Measurements from ENCODE around the gene DAPK2. TPM values are rescaled to one million over a fixed set of nuclear protein-coding genes. Genes with fewer than 3 reads are reported as not detected.

The DAPK2 gene
- total and polyA plus RNA-seq, 2 of the 4 experiments (the other 2 are of a cell fraction), result 0.34 to 0.36 TPM

- no peak overlapping the region for H2BK20ac ChIP-seq (ENCODE audit: low read depth, low read length)
- H3K56ac ChIP-seq (ENCODE audit: extremely low read depth, insufficient read depth, low read length), result no peak overlapping the region
- H3K4me1 ChIP-seq (ENCODE audit: control insufficient read depth, insufficient read depth, low read length), result peaks cover 7% of the 10 kb centered on the region; the same call in 1 of the 2 replicates
- H3K27me3 ChIP-seq (ENCODE audit: control insufficient read depth, insufficient read depth, low read length), result no peaks in the 10 kb centered on the region
- no peak overlapping the region for H4K8ac ChIP-seq (ENCODE audit: low read depth in 2 of 2, low read length in 2 of 2)
- no peak overlapping the region for H2BK5ac ChIP-seq (ENCODE audit: low read depth, low read length, poor library complexity, severe bottlenecking)
- ATAC-seq (ENCODE audit: low read depth) (no peak), DNase-seq (no peak)
- intact Hi-C loops (cut with micrococcal nuclease) (no loop called here), dilution Hi-C loops (cut with HindIII; ENCODE audit: low sequenced_read_pairs, unreplicated experiment) (no loop called here), in situ Hi-C loops (cut with MboI; ENCODE audit: low sequenced_read_pairs) (no loop called here)
- peak overlapping the region; percentile 1 for H2AK9ac ChIP-seq (replicated peaks; ENCODE audit: low read depth, low read length, poor library complexity)
- 0 out of 2 replicates have a peak overlapping the region, but pooled peaks have one; percentile 41 for H4K91ac ChIP-seq (ENCODE audit: insufficient read depth, low read depth, low read length)
- H4K20me1 ChIP-seq (ENCODE audit: insufficient read depth, low read length), result no peaks in the 10 kb centered on the region
- H3K18ac ChIP-seq (ENCODE audit: low read depth, low read length), result no peak overlapping the region
- no peak overlapping the region for H2AFZ ChIP-seq (replicated peaks; ENCODE audit: low read length, poor library complexity)
- H3K9me1 ChIP-seq (ENCODE audit: insufficient read depth, low read length), result peaks cover 11% of the 10 kb centered on the region
- no peaks in the 10 kb centered on the region for H3K9me3 ChIP-seq (ENCODE audit: control insufficient read depth, insufficient read depth, low read length)
- H3K23ac ChIP-seq (ENCODE audit: low read depth, low read length), result no peak overlapping the region
- no peak overlapping the region for H3K27ac ChIP-seq (ENCODE audit: insufficient read depth, low read length)
- H3K79me1 ChIP-seq (ENCODE audit: low read depth in 1 of 2, low read length in 2 of 2), result no peaks in the 10 kb centered on the region
- H3K4me3 ChIP-seq (ENCODE audit: insufficient read depth, low read depth, low read length), result no peak overlapping the region
- CTCF ChIA-PET, result interaction anchor here (0.7 to 1.4 kb wide), 6 partner anchors 20 to 193 kb away, joined by 3 to 5 read pairs (median 4); partner anchors contain the start of gene DAPK2
- H3K36me3 ChIP-seq (ENCODE audit: control insufficient read depth, insufficient read depth, low read length), result no peaks in the 10 kb centered on the region
- BruUV-seq (replicated peaks), result no TSS peak
- TF ChIP-seq RFX5 (IDR thresholded peaks at IDR 0.05; ENCODE audit: low read depth, low read length), result no peak
- TF ChIP-seq POLR2A (IDR thresholded peaks at IDR 0.05; ENCODE audit: low read depth, low read length), result no peak
- TF ChIP-seq RAD21 (IDR thresholded peaks at IDR 0.05; ENCODE audit: low read length), result no peak
- no peak for TF ChIP-seq MAFK (IDR thresholded peaks at IDR 0.05; ENCODE audit: low read depth, low read length)
- no peak for TF ChIP-seq BHLHE40 (IDR thresholded peaks at IDR 0.05; ENCODE audit: low read depth, low read length)
- TF ChIP-seq FOS (IDR thresholded peaks at IDR 0.05; ENCODE audit: low read depth, low read length), result no peak
- TF ChIP-seq SMC3 (IDR thresholded peaks at IDR 0.05; ENCODE audit: low read depth, low read length), result no peak
- no peak for TF ChIP-seq CHD1 (IDR thresholded peaks at IDR 0.05; ENCODE audit: low read depth, low read length)
- no peak for TF ChIP-seq CEBPB (IDR thresholded peaks at IDR 0.05; ENCODE audit: low read depth, low read length)
- no peak for TF ChIP-seq MXI1 (IDR thresholded peaks at IDR 0.05; ENCODE audit: borderline replicate concordance, low read depth, low read length)
- TF ChIP-seq CTCF (conservative IDR thresholded peaks at IDR 0.05; ENCODE audit: low read depth, low read length), result no peak
- no peak for TF ChIP-seq USF2 (IDR thresholded peaks at IDR 0.05; ENCODE audit: low read depth, low read length)
- no peak for TF ChIP-seq NFE2L2 (IDR thresholded peaks at IDR 0.05; ENCODE audit: low read depth, low read length)
- WGBS, 2 experiments (ENCODE audit: extremely low coverage in 2 of 2, insufficient read length in 1 of 2), result 87% methylated on average over 3 of the region's 9 CpGs; no CpG with 5 or more reads in 1 of the 2 experiments
- no peak overlapping the region for H4K5ac ChIP-seq (ENCODE audit: low read depth, low read length)
- H2BK15ac ChIP-seq (ENCODE audit: low read depth, low read length), result no peak overlapping the region
- no peak overlapping the region for H3K9ac ChIP-seq (ENCODE audit: low read depth, low read length)
- no peak overlapping the region for H3K4me2 ChIP-seq (ENCODE audit: low read depth, low read length)
- H3K4ac ChIP-seq (ENCODE audit: low read depth, low read length), result no peak overlapping the region
- H2AK5ac ChIP-seq (ENCODE audit: low read depth, low read length), result no peak overlapping the region
- no peak overlapping the region for H3K14ac ChIP-seq (replicated peaks; ENCODE audit: low read depth, low read length)
- H2BK120ac ChIP-seq (ENCODE audit: low read depth, low read length), result no peak overlapping the region
- POLR2A ChIA-PET (ENCODE audit: unreplicated experiment), result no interaction called here
Measured at GRCh38 chr15:63945838-63946298, 100.4 kb downstream of the DAPK2 start.
